Brain pericyte (primary cell): ENCODE data around the gene KRTAP9-7.
"Not testable (repeated sequence)": the region's sequence is repeated elsewhere in the genome, so short reads cannot be mapped to it uniquely, and the experiment has no call there.

Experiments
- DNase-seq: peaks from one replicate; pipeline ENCODE4 v3.0.0-alpha.2; 2012; ENCODE audit warnings: low read depth, low spot score

Gene KRTAP9-7

GRCh38 chr17:41275648-41276190 lies at the start of gene KRTAP9-7:
KRTAP9-7 (plus strand) TSS chr17:41275698; CDS start chr17:41275698, 0 bp downstream.
- DNase-seq: not testable (repeated sequence)

GRCh38 chr17:41226051-41226450 lies 49.4 kb upstream of the KRTAP9-7 start:
- DNase-seq: no peak

- not testable (repeated sequence) for DNase-seq
Measured at GRCh38 chr17:41226598-41227095, 48.9 kb upstream of the KRTAP9-7 start, which contains the start of gene KRTAP9-2. KRTAP9-2 (plus strand) TSS chr17:41226648; CDS start chr17:41226655, 7 bp downstream.

GRCh38 chr17:41230094-41230493 lies 45.4 kb upstream of the KRTAP9-7 start:
- no peak for DNase-seq

- DNase-seq: no peak
Measured at GRCh38 chr17:41231731-41232130, 43.8 kb upstream of the KRTAP9-7 start.

- DNase-seq: not testable (repeated sequence)
Measured at GRCh38 chr17:41232399-41233105, 42.9 kb upstream of the KRTAP9-7 start, which contains the start of gene KRTAP9-3. KRTAP9-3 (plus strand) TSS chr17:41232449; CDS start chr17:41232502, 53 bp downstream.

- DNase-seq: not testable (repeated sequence)
Measured at GRCh38 chr17:41237116-41237515, 38.4 kb upstream of the KRTAP9-7 start.

- DNase-seq: not testable (repeated sequence)
Measured at GRCh38 chr17:41237949-41238437, 37.5 kb upstream of the KRTAP9-7 start, which contains the start of gene KRTAP9-8. KRTAP9-8 (plus strand) TSS chr17:41237999; CDS start chr17:41238052, 53 bp downstream.

GRCh38 chr17:41246995-41247787 lies 28.3 kb upstream of the KRTAP9-7 start:
- DNase-seq: not testable (repeated sequence)

GRCh38 chr17:41249637-41250240 lies 25.8 kb upstream of the KRTAP9-7 start, which contains the start of gene KRTAP9-4:
KRTAP9-4 (plus strand) TSS chr17:41249687; CDS start chr17:41249721, 34 bp downstream.
- DNase-seq: not testable (repeated sequence)

GRCh38 chr17:41251261-41251660 lies 24.2 kb upstream of the KRTAP9-7 start:
- no peak for DNase-seq

- no peak for DNase-seq
Measured at GRCh38 chr17:41254861-41255260, 20.6 kb upstream of the KRTAP9-7 start.

- DNase-seq: not testable (repeated sequence)
Measured at GRCh38 chr17:41255381-41256290, 19.9 kb upstream of the KRTAP9-7 start, which contains the start of gene KRTAP9-9. KRTAP9-9 (plus strand) TSS chr17:41255384.

GRCh38 chr17:41256291-41256685 lies 19.2 kb upstream of the KRTAP9-7 start:
- DNase-seq: no peak

GRCh38 chr17:41258406-41258805 lies 17.1 kb upstream of the KRTAP9-7 start:
- no peak for DNase-seq

- no peak for DNase-seq
Measured at GRCh38 chr17:41263212-41263611, 12.3 kb upstream of the KRTAP9-7 start.

GRCh38 chr17:41264599-41264998 lies 10.9 kb upstream of the KRTAP9-7 start:
- no peak for DNase-seq

- no peak for DNase-seq
Measured at GRCh38 chr17:41265078-41265477, 10.4 kb upstream of the KRTAP9-7 start, which contains the start of gene KRTAP9-6. KRTAP9-6 (plus strand) TSS chr17:41265378; CDS start chr17:41265378, 0 bp downstream.

GRCh38 chr17:41267711-41268110 lies 7.8 kb upstream of the KRTAP9-7 start:
- DNase-seq: no peak

GRCh38 chr17:41271323-41271722 lies 4.2 kb upstream of the KRTAP9-7 start:
- DNase-seq: not testable (repeated sequence)
